Measurements from ENCODE around the gene BICDL2.
"Not testable (repeated sequence)": the region's sequence is repeated elsewhere in the genome, so short reads cannot be mapped to it uniquely, and the experiment has no call there.

The BICDL2 gene

DNA sequence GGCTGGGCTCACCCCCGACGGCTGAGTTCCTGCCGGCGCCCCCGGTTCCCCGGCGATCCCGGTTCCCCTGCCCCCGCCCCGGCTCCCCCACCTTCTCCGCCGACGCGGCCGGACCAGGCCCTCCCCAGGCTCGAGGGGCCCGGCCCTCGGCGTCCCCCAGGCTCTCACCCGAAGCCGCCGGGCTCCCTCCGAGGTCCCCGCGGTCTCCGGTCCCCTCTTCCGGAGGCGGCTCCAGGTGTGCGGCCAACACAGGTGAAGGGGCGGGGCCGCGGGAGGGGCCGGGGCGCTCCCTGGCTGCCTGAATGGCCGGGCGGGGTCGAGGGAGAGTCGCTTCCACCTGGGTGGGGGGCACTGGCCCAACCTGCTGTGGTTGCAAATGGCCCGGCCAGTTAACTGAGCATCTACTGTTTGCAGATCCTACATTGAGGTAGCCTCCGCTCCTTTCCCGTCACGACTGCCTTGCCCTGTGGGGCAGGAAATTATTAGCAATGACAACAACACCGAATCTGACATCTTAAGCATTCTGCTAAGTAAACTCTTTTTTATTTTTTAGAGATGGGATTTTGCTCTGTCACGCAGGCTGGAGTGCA, at the start of gene BICDL2:
Gene BICDL2 (minus strand): TSS at position 219 of the 590 bp plus-strand sequence. CDS start 1,448 bp downstream, outside the sequence.
- no peak for DNase-seq

DNA sequence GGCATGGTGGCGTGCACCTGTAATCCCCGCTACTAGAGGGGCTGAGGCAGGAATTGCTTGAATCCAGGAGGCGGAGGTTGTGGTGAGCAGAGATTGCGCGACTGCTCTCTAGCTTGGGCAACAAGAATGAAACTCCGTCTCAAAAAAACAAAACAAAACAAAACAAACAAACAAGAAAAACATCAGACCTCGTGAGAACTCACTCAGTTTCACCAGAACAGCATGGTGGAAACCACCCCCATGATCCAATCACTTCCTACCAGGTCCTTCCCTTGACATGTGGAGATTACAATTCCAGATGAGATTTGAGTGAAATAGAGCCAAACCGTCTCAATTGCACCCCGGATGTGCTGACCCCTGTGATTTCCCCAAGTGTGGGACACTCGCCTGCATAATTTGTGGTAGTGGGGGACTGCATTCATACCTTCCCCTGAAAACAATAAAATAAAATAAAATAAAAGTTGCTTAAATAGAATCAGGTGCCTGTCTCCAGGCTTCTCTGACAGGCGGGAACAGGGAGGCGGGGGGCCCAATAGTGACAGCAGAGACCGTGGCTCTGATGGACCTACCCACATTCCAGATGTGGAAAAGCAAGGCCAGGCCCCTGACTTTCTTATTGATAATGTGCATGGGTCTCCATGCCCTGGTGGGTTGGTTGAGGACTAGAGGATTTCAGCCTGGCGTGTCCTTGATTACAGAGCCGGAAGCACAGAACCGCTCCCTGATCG, 49.3 kb upstream of the BICDL2 start:
- DNase-seq: no peak

DNA sequence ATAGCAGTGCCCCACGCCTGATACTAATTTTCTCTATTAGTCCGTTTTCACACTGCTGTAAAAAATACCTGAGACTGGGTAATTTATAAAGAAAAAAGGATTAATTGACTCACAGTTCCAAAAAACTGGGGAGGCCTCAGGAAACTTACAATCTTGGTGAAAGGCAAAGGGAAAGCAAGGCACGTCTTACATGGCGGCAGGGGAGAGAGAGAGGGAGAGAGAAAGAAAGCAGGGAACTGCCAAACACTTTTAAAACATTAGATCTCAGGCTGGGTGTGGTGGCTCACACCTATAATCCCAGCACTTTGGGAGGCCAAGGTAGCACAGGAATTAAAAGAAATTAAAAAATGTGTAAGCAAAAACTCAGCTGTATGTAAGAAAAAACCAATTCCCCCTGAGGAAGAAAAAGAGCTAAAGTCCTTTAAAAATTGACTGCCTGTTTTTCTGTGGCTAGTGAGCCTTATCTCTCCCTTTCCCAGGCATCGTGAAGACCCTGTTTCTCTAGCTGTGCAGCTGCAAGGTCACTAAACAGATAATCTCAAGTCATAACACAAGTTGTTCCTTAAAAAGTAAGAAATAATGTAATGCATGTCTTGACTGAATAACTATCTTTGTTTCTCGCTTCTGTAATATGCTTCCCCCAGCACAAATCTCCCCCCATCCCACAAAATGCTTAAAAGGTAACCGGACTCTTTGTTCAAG, 48.4 kb upstream of the BICDL2 start:
- DNase-seq: no peak

GRCh38 chr16:3084491-3084890, 47.7 kb upstream of the BICDL2 start:
- no peak for DNase-seq

DNA sequence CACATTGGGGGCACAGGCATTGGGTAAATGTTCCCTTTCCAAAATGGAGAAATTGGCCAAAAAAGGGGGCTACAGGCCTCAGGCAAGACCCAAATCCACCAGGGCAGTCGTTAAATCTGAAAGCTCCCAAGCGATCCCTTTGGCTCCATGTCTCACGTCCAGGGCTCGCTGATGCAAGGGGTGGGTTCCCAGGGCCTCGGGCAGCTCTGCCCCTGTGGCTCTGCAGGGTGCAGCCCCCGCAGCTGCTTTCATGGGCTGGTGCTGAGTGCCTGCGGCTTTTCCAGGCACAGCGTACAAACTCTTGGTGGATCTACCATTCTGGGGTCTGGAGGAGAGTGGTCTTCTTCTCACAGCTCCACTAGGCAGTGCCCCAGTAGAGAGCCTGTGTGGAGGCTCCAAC, 46.7 kb upstream of the BICDL2 start:
- not testable (repeated sequence) for DNase-seq

DNA sequence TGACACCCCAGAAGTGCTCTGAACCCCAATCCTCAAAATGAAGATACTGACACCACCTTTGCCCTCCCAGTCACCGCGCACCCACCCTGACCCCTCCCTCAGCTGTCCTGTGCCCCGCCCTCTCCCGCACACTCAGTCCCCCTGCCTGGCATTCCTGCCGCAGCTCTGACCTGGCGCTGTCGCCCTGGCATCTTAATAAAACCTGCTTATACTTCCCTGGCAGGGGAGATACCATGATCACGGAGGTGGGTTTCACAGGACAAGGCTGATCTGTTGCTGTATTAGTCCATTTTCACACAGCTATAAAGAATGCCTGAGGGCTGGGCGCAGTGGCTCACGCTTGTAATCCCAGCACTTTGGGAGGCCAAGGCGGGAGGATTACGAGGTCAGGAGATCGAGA, 45.2 kb upstream of the BICDL2 start:
- DNase-seq: not testable (repeated sequence)

- DNase-seq: no peak
These were observed 43.3 kb upstream of the BICDL2 start for GRCh38 chr16:3080024-3080423.

DNA sequence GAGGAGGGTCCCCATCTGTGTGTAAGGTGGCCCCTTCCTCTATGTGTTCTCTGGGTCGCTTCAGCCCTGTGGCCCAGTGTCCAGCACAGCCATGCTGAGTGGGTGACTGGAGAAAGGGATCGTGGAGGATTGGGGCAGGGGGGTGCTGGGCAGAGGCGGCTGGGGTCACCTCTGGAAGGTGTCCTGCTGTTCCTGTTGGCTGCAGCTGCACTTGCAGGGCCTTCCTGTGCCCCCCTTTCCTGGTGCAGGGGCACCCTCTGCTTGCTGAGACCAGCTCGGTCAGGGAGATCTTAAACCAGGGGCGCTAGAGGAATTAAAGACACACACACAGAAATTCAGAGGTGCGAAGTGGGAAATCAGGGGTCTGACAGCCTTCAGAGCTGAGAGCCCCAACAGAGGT, 39.8 kb upstream of the BICDL2 start:
- no peak for DNase-seq

DNA sequence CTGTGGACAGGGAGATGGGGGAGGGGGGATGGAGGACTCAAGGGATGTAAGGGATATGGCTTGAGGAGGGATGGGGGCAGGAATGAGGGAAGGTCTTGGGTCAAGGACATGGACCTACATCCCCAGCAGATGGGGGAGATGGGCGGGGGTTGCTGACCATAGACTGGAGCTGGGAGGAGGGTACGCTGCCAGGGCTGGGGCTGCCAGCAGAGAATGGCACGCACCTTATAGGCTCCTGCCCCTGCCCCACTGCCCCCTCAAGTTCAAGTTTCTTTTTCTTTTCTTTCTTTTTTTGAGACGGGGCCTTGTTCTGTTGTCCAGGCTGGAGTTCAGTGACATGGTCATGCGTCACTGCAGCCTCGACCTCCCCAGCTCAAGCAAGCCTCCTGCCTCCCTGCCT, 39.2 kb upstream of the BICDL2 start:
- not testable (repeated sequence) for DNase-seq

GRCh38 chr16:3075523-3075915, 38.8 kb upstream of the BICDL2 start:
- no peak for DNase-seq

DNA sequence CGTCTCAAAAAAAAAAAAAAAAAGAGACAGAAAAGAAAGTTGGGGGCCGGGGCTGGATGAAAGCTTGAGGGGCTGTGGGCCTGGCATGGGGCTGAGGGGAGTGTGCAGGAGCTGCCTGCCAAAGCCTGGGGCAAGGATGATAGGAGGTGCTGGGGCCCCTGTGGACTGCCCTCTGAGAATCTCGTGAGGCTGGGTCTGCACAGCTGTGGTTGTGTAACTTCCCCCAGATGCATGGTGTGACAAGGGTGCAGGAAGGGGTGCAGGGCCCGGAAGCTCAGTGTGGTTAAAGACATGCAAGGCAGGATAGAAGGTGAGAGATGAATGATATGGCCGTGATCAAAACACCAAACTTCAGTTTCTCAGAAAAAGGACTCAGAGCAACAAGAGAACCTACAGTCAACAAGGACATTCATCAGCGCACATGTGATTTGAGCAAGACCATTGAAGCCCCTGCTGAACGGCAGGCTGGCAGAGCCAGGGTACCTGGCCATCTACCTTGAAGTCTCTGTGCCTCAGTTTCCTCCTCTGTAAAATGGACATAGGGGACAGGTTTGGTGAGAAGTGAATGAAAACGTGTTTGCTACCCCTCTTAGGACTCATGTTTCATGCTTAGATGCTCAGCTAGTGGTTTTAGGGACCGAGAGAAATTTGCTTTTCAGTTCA, 38.2 kb upstream of the BICDL2 start:
- no peak for DNase-seq

DNA sequence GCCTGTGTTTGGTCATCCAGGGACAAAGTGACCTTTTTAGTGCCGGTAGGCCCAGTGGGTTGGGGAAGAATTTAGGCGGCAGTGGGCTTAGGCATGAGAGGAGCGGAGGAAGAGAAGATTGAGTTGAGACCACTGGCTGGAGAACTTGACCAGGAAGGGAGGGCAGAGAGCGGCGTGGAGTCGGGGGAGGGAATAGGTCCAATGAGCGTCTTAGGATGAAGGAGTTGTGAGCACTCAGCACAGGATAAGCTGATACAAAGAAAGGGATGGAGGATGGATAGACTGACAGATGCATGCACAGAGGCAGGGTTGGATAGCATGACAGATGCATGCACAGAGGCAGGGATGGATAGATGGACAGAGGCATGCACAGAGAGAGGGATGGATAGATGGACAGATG, 36.7 kb upstream of the BICDL2 start:
- no peak for DNase-seq

DNA sequence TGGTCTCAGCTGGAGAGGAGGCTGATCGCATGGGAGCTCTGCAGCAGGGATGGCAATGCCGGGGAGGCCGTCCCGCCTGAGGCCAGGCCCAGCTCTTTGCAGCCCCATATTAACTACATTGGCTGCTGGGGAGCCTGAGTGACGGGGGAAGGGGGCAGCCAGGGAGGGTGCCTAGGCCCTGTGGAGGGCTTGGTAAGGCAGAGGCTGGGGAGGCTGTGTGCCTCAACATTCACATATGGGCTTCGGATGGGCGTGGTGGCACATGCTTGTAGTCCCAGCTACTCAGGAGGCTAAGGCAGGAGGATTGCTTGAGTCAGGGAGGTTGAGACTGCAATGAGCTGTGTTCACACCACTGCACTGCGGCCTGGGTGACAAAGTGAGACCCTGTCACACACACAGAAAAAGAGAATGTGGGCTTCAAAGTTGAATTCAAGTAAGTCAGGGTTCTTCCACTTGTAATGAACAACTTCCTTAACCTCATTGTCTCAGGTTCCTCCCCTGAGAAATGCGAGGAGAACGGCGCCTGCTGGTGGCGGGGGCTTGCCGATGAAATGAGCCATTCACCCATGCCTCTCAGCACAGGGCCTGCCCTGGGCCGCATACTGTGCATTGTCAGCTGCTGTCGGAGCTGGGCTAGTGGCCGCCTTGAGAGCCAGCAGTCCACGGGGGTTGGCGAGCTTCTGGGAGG, 36.0 kb upstream of the BICDL2 start:
- not testable (repeated sequence) for DNase-seq

GRCh38 chr16:3072148-3072547, 35.4 kb upstream of the BICDL2 start:
- not testable (repeated sequence) for DNase-seq

DNA sequence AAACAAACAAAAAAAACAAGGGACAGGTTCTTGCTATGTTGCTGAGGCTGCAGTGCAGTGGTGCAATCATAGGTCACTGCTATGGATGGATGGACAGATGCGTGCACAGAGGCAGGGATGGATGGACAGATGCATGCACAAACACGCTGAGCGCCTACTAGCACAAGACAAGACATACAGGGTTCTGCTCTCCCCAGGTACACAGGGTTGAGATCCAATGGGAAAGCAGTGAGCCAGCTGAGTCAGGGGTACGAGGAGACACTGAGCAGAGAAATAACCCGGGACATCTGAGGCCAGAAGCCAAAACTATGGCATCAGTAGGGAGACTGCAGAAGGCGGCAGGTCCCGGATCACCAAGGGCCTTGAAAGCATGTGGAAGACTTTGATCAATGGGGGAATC, 34.9 kb upstream of the BICDL2 start:
- DNase-seq: no peak

DNA sequence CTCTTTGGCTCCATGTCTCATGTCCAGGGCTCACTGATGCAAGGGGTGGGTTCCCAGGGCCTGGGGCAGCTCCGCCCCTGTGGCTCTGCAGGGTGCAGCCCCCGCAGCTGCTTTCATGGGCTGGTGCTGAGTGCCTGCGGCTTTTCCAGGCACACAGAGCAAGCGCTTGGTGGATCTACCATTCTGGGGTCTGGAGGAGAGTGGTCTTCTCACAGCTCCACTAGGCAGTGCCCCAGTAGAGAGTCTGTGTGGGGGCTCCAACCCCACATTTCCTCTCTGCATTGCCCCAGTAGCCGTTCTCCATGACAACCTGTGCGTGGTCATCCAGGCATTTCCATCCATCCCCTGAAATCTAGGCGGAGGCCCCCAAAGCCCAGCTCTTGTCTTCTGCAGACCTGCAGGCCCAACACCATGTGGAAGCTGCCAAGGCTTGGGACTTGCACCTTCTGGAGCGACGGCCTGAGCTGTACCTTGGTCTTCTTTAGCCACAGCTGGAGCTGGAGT, 33.9 kb upstream of the BICDL2 start:
- DNase-seq: no peak

DNA sequence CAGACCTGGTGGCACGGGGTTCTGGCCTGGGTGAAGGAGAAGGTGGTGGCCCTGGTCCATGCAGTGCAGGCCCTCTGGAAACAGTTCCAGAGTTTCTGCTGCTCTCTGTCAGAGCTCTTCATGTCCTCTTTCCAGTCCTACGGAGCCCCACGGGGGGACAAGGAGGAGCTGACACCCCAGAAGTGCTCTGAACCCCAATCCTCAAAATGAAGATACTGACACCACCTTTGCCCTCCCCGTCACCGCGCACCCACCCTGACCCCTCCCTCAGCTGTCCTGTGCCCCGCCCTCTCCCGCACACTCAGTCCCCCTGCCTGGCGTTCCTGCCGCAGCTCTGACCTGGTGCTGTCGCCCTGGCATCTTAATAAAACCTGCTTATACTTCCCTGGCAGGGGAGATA, 32.4 kb upstream of the BICDL2 start:
- DNase-seq: not testable (repeated sequence)

DNA sequence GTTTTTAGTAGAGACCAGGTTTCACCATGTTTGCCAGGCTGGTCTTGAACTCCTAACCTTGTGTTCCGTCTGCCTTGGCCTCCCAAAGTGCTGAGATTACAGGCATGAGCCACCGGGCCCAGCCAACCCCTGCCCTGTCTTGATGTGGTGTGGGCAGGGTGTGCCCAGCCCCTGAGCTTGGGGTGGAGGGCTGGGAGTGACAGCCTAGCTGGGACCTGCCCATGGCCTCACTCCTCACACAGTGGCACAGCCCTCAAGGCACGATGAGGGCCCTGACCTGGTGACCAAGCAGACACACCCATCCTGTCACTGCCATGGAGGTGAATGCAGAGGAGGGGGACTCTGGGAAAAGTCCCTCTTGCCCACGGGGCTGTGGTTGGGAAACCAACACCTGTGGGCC, 31.7 kb upstream of the BICDL2 start:
- no peak for DNase-seq

GRCh38 chr16:3066440-3066748, 29.6 kb upstream of the BICDL2 start:
- DNase-seq: no peak

- DNase-seq: no peak
These were observed 29.1 kb upstream of the BICDL2 start for GRCh38 chr16:3065742-3066439.

GRCh38 chr16:3065069-3065741, 28.5 kb upstream of the BICDL2 start, which contains the start of gene IL32:
Gene IL32, plus strand, starts transcription at chr16:3065640. Its CDS starts 172 bp downstream, at chr16:3065812.
- DNase-seq: no peak

Measured in NCI-H446 (cell line).